H9 (cell line): ENCODE results near the gene MAP3K5. TPM values are rescaled to one million over a fixed set of nuclear protein-coding genes. Genes with fewer than 3 reads are reported as not detected.

Experiments used
- DNase-seq: peaks from one replicate; pipeline ENCODE4 v3.0.0-alpha.2; 2017
- H2AFZ ChIP-seq: one replicate; pipeline ENCODE4 v1.6.1; 2013; ENCODE audit warnings: mild to moderate bottlenecking, low read length, control low read depth, moderate library complexity
- H2AK5ac ChIP-seq: 2 replicates; pipeline ENCODE4 v1.6.1; 2013; ENCODE audit warnings: low read length, control low read depth, mixed read lengths; ENCODE audit not compliant: insufficient read length
- H2BK120ac ChIP-seq: one replicate; pipeline ENCODE4 v1.6.1; 2013; ENCODE audit warnings: low read depth, mild to moderate bottlenecking, low read length, control low read depth, inconsistent platforms; ENCODE audit not compliant: poor library complexity, severe bottlenecking
- H2BK12ac ChIP-seq: 2 replicates; pipeline ENCODE4 v1.6.1; 2013; ENCODE audit warnings: low read length, control low read depth, mixed read lengths, low read depth; ENCODE audit not compliant: insufficient read length
- H2BK15ac ChIP-seq: 2 replicates; pipeline ENCODE4 v1.6.1; 2013; ENCODE audit warnings: low read depth, low read length, control low read depth
- H2BK20ac ChIP-seq: one replicate; pipeline ENCODE4 v1.6.1; 2013; ENCODE audit warnings: low read depth, mild to moderate bottlenecking, low read length, control low read depth, inconsistent platforms; ENCODE audit not compliant: poor library complexity, severe bottlenecking
- H2BK5ac ChIP-seq: 2 replicates; pipeline ENCODE4 v1.6.1; 2013; ENCODE audit warnings: low read length, control low read depth, mixed read lengths; ENCODE audit not compliant: insufficient read length
- H3K14ac ChIP-seq: 2 replicates; pipeline ENCODE4 v1.6.1; 2013; ENCODE audit warnings: low read length, control low read depth; ENCODE audit not compliant: insufficient read depth
- H3K18ac ChIP-seq: 2 replicates; pipeline ENCODE4 v1.6.1; 2013; ENCODE audit warnings: low read depth, mild to moderate bottlenecking, mixed read lengths, low read length, control low read depth; ENCODE audit not compliant: insufficient read length
- H3K23ac ChIP-seq: 2 replicates; pipeline ENCODE4 v1.6.1; 2013; ENCODE audit warnings: low read length, control low read depth, mixed read lengths, low read depth; ENCODE audit not compliant: insufficient read length
- H3K23me2 ChIP-seq: 2 replicates; pipeline ENCODE4 v1.6.1; 2013; ENCODE audit warnings: low read depth, mild to moderate bottlenecking, mixed read lengths, low read length, control low read depth; ENCODE audit not compliant: insufficient read length, poor library complexity, severe bottlenecking
- H3K27ac ChIP-seq: 2 replicates; pipeline ENCODE4 v1.5.1; 2013; ENCODE audit warnings: low read length, control low read depth, mixed read lengths, low read depth; ENCODE audit not compliant: insufficient read length
- H3K27me3 ChIP-seq: 2 replicates; pipeline ENCODE4 v1.6.1; 2013; ENCODE audit warnings: low read length, control low read depth, inconsistent platforms; ENCODE audit not compliant: insufficient read depth
- H3K4ac ChIP-seq: 2 replicates; pipeline ENCODE4 v1.6.1; 2013; ENCODE audit warnings: low read depth, mild to moderate bottlenecking, control low read depth, inconsistent platforms, low read length, moderate library complexity
- H3K4me1 ChIP-seq: 2 replicates; pipeline ENCODE4 v1.6.1; 2013; ENCODE audit warnings: low read length, control low read depth, inconsistent platforms; ENCODE audit not compliant: insufficient read depth
- H3K4me2 ChIP-seq: 2 replicates; pipeline ENCODE4 v1.6.1; 2013; ENCODE audit warnings: low read length, control low read depth, mixed read lengths; ENCODE audit not compliant: insufficient read length, insufficient read depth
- H3K56ac ChIP-seq: 2 replicates; pipeline ENCODE4 v1.6.1; 2013; ENCODE audit warnings: low read depth, mild to moderate bottlenecking, mixed read lengths, low read length, control low read depth; ENCODE audit not compliant: insufficient read length
- H3K79me1 ChIP-seq: 2 replicates; pipeline ENCODE4 v1.6.1; 2013; ENCODE audit warnings: low read depth, mild to moderate bottlenecking, moderate library complexity, low read length, control low read depth, inconsistent platforms; ENCODE audit not compliant: insufficient read depth, poor library complexity, severe bottlenecking
- H3K79me2 ChIP-seq: 2 replicates; pipeline ENCODE4 v1.6.1; 2013; ENCODE audit warnings: low read length, control low read depth, inconsistent platforms; ENCODE audit not compliant: insufficient read depth
- H3K9ac ChIP-seq: 2 replicates; pipeline ENCODE4 v1.6.1; 2013; ENCODE audit warnings: low read length, control low read depth, mixed read lengths; ENCODE audit not compliant: insufficient read length; ENCODE audit errors: extremely low read depth
- H3K9me3 ChIP-seq: one replicate; pipeline ENCODE4 v1.6.1; 2013; ENCODE audit warnings: low read depth, low read length, inconsistent platforms; ENCODE audit not compliant: control insufficient read depth
- H3T11ph ChIP-seq: one replicate; pipeline ENCODE4 v1.6.1; 2013; ENCODE audit warnings: mild to moderate bottlenecking, low read length, control low read depth, inconsistent platforms
- H4K20me1 ChIP-seq: one replicate; pipeline ENCODE4 v1.6.1; 2013; ENCODE audit not compliant: control insufficient read depth, insufficient read length, insufficient read depth
- H4K5ac ChIP-seq: 2 replicates; pipeline ENCODE4 v1.6.1; 2013; ENCODE audit warnings: low read depth, mild to moderate bottlenecking, mixed read lengths, low read length, control low read depth; ENCODE audit not compliant: insufficient read length
- H4K8ac ChIP-seq: replicated peaks from 2 replicates; pipeline ENCODE4 v1.6.1; 2013; ENCODE audit warnings: low read length, control low read depth, mixed read lengths, low read depth; ENCODE audit not compliant: insufficient read length
- H4K91ac ChIP-seq: 2 replicates; pipeline ENCODE4 v1.6.1; 2013; ENCODE audit warnings: low read depth, mild to moderate bottlenecking, moderate library complexity, mixed read lengths, low read length, control low read depth; ENCODE audit not compliant: insufficient read length
- H3K27ac Mint-ChIP-seq, 3 experiments: 2 replicates in 2 of 3; 3 replicates in 1 of 3; pipeline ENCODE4 v1.8.0; 2020 to 2021; ENCODE audit warnings: mixed read lengths in 3 of 3, mild to moderate bottlenecking in 1 of 3, moderate library complexity in 1 of 3
- H3K27me3 Mint-ChIP-seq: 2 replicates; pipeline ENCODE4 v1.8.0; 2021; ENCODE audit warnings: low read depth, mild to moderate bottlenecking, moderate library complexity, mixed read lengths
- H3K36me3 Mint-ChIP-seq, 3 experiments: 2 replicates in 2 of 3; 3 replicates in 1 of 3; pipeline ENCODE4 v1.8.0; 2020 to 2021; ENCODE audit warnings: low read depth in 3 of 3, mixed read lengths in 3 of 3; ENCODE audit not compliant: insufficient read depth in 1 of 3
- H3K4me1 Mint-ChIP-seq, 2 experiments: 2 replicates each; pipeline ENCODE4 v1.8.0; 2020; ENCODE audit warnings: mixed read lengths in 2 of 2
- H3K4me3 Mint-ChIP-seq, 2 experiments: 2 replicates in 1 of 2; 3 replicates in 1 of 2; pipeline ENCODE4 v1.8.0; 2020 to 2021; ENCODE audit warnings: mild to moderate bottlenecking in 2 of 2, mixed read lengths in 2 of 2, moderate library complexity in 1 of 2
- H3K9me3 Mint-ChIP-seq, 2 experiments: 2 replicates in 1 of 2; 3 replicates in 1 of 2; pipeline ENCODE4 v1.8.0; 2020; ENCODE audit warnings: mild to moderate bottlenecking in 2 of 2, mixed read lengths in 2 of 2, moderate library complexity in 1 of 2
- WGBS: extraction: QIAGEN DNeasy Blood & Tissue Kit; methylation state at CpG from one replicate; pipeline ENCODE4 v1.1.7; 2013; ENCODE audit warnings: missing lambda C conversion rate, low lambda C conversion rate, mixed read lengths; ENCODE audit not compliant: insufficient read length; ENCODE audit errors: extremely low coverage; 5-methylcytosine and 5-hydroxymethylcytosine counted together
- total RNA-seq: library from RNA; stranded (reverse); gene quantifications from 2 replicates; pipeline ENCODE4 v1.2.1, GENCODE V29; 2021
- TF ChIP-seq, protein P1 (sequence below): fragments of 200-600 bp; sonication (generic); conservative IDR thresholded peaks from 3 replicates; pipeline ENCODE4 v1.8.0; 2021; ENCODE audit warnings: antibody characterized with exemption, mild to moderate bottlenecking

The MAP3K5 gene
- total RNA-seq, 1 experiment from 2014 or later = 1.6 TPM

DNA sequence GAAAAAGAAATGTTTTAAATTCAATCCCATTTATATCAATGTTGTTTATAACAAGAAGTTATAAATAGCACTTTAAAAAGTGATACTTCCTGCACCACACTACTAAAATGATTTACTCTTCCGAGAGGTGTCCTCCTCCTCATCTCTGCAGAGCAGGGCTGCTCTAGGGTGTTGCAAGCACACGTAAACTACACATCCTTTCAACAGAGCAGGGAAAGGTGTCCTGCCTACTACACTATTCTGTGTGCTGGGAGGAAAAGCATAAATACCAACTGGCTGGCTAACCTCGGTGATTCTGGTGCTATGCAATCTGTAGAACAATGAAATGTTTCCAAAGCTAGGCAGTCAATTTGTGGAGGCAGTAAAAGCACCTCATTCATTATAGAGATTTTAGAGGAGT, 152.6 kb downstream of the MAP3K5 start:
- H3K4me1 ChIP-seq = peaks cover 10% of the 10 kb centered on the region; the same call in 1 of the 2 replicates
- TF ChIP-seq, protein P1, sequence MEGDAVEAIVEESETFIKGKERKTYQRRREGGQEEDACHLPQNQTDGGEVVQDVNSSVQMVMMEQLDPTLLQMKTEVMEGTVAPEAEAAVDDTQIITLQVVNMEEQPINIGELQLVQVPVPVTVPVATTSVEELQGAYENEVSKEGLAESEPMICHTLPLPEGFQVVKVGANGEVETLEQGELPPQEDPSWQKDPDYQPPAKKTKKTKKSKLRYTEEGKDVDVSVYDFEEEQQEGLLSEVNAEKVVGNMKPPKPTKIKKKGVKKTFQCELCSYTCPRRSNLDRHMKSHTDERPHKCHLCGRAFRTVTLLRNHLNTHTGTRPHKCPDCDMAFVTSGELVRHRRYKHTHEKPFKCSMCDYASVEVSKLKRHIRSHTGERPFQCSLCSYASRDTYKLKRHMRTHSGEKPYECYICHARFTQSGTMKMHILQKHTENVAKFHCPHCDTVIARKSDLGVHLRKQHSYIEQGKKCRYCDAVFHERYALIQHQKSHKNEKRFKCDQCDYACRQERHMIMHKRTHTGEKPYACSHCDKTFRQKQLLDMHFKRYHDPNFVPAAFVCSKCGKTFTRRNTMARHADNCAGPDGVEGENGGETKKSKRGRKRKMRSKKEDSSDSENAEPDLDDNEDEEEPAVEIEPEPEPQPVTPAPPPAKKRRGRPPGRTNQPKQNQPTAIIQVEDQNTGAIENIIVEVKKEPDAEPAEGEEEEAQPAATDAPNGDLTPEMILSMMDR = no peak
- H3K4ac ChIP-seq = no peak overlapping the region
- H3K27ac ChIP-seq = no peak overlapping the region
- H4K8ac ChIP-seq = no peak overlapping the region
- H4K20me1 ChIP-seq = no peaks in the 10 kb centered on the region
- H2BK15ac ChIP-seq = no peak overlapping the region
- no peak overlapping the region for H3K4me2 ChIP-seq
- no peak overlapping the region for H2AFZ ChIP-seq
- H3K79me1 ChIP-seq = no peaks in the 10 kb centered on the region
- H3K27ac Mint-ChIP-seq = peak overlapping the region in 1 of 3 experiments; percentile 70; a peak in 2 of 7 replicates
- no peak overlapping the region for H3K14ac ChIP-seq
- no peak overlapping the region for H3K9ac ChIP-seq
- no peak overlapping the region for H4K5ac ChIP-seq
- H4K91ac ChIP-seq = no peak overlapping the region
- H2BK20ac ChIP-seq = no peak overlapping the region
- H3K9me3 ChIP-seq = no peaks in the 10 kb centered on the region
- H3K56ac ChIP-seq = no peak overlapping the region
- no peak overlapping the region for H2AK5ac ChIP-seq
- no peak overlapping the region for H3K18ac ChIP-seq
- WGBS = no CpG with 5 or more reads among the region's 3 CpGs
- H3K23me2 ChIP-seq = no peaks in the 10 kb centered on the region
- peaks cover 9 to 12% of the 10 kb centered on the region in 2 experiments; a peak in 3 of 4 replicates for H3K4me1 Mint-ChIP-seq
- H3K79me2 ChIP-seq = no peaks in the 10 kb centered on the region
- H2BK5ac ChIP-seq = no peak overlapping the region
- no peak overlapping the region for H3K4me3 Mint-ChIP-seq
- no peak overlapping the region for H2BK12ac ChIP-seq
- no peak overlapping the region for H2BK120ac ChIP-seq
- H3K27me3 ChIP-seq = no peaks in the 10 kb centered on the region
- no peak overlapping the region for H3K23ac ChIP-seq
- no peak for DNase-seq
- no peaks in the 10 kb centered on the region for H3K27me3 Mint-ChIP-seq
- no peaks in the 10 kb centered on the region; a peak in 1 of 5 replicates for H3K9me3 Mint-ChIP-seq
- H3T11ph ChIP-seq = no peak overlapping the region
- H3K36me3 Mint-ChIP-seq = no peaks in the 10 kb centered on the region
